Heart left ventricle (tissue), 16 donors: ENCODE results near the gene ELMO3. TPM values are rescaled to one million over a fixed set of nuclear protein-coding genes. Genes with fewer than 3 reads are reported as not detected.

Experiments used
- ATAC-seq, 4 donors: fragments of 200-7000 bp; cut with Tn5 transposase; one replicate each; pipeline ENCODE4 v1.9.1; 2020 to 2022; ENCODE audit warnings: moderate library complexity in 4 of 4, mild to moderate bottlenecking in 3 of 4, moderate number of reproducible peaks in 1 of 4
- DNase-seq, 5 donors: peaks; one replicate each; pipeline ENCODE4 v3.0.0-alpha.2; 2020
- H3K27ac ChIP-seq, 12 donors: fragments of 200-600 bp; sonication (generic) in 4 of 12; one replicate each; pipeline versions ENCODE4 v1.5.0 to v1.8.0; 2016 to 2022; ENCODE audit warnings: mild to moderate bottlenecking in 2 of 12
- H3K27me3 ChIP-seq, 9 donors: fragments of 200-600 bp; sonication (generic) in 2 of 9; one replicate each; pipeline versions ENCODE4 v1.5.1 to v1.8.0; 2016 to 2022; ENCODE audit warnings: mild to moderate bottlenecking in 3 of 9
- H3K36me3 ChIP-seq, 9 donors: fragments of 200-600 bp; sonication (generic) in 2 of 9; one replicate each; pipeline versions ENCODE4 v1.5.0 to v1.8.0; 2018 to 2022; ENCODE audit warnings: mild to moderate bottlenecking in 2 of 9
- H3K4me1 ChIP-seq, 12 donors: fragments of 200-600 bp; sonication (generic) in 4 of 12; one replicate each; pipeline versions ENCODE4 v1.5.0 to v1.8.0; 2016 to 2022; ENCODE audit warnings: mild to moderate bottlenecking in 3 of 12
- H3K4me3 ChIP-seq, 12 donors: fragments of 200-600 bp; sonication (generic) in 4 of 12; one replicate each; pipeline versions ENCODE4 v1.5.0 to v1.8.0; 2017 to 2022; ENCODE audit warnings: mild to moderate bottlenecking in 9 of 12, moderate library complexity in 4 of 12
- H3K9me3 ChIP-seq, 12 donors: fragments of 200-600 bp; sonication (generic) in 4 of 12; one replicate each; pipeline versions ENCODE4 v1.5.0 to v1.8.0; 2016 to 2022; ENCODE audit warnings: mild to moderate bottlenecking in 1 of 12
- POLR2A ChIP-seq, 2 donors: fragments of 450-650 bp; IDR thresholded peaks; one replicate each; pipeline ENCODE4 v1.6.1; 2017; ENCODE audit warnings: antibody characterized with exemption in 2 of 2, mild to moderate bottlenecking in 2 of 2, moderate library complexity in 2 of 2
- WGBS, 4 donors: extraction: QIAGEN DNeasy Blood & Tissue Kit in 2 of 4; methylation state at CpG; one replicate each; pipeline versions ENCODE4 v1.1.5 to v1.1.7; 2013 to 2018; 5-methylcytosine and 5-hydroxymethylcytosine counted together
- intact Hi-C, 10 donors: fragments of 100-400 bp; cut with DNase I; formaldehyde crosslinking; loops; one replicate each; pipeline versions ENCODE4 v1.11.1 to v1.14.2; 2022
- polyA plus RNA-seq, 2 donors: library from polyadenylated mRNA; stranded (reverse); fragments of 200-250 nt; gene quantifications; one replicate each; pipeline ENCODE4 v1.2.3, GENCODE V29; 2013
- total RNA-seq, 9 donors: library from RNA; depleted of rRNA in 2 of 9; stranded (reverse); fragments of >200 nt in 2 of 9; fragmentation: NEBNext Ultra II Directional in 3 of 9; extraction: Animal tissue kit (Norgen Biotek cat#: 25700) in 3 of 9; gene quantifications; one replicate each; pipeline versions ENCODE4 v1.1.0 to v1.2.4, GENCODE V29; 2016 to 2023
- TF ChIP-seq, protein P1 (sequence below), 12 donors: fragments of 200-600 bp; sonication (generic) in 4 of 12; IDR thresholded peaks; one replicate each; pipeline versions ENCODE4 v1.5.0 to v1.8.0; 2018 to 2022; ENCODE audit warnings: antibody characterized with exemption in 12 of 12, mild to moderate bottlenecking in 5 of 12
- donor health status: ischemic (EF 13 %, LVEDD 7.1; RV severe dilation, severe dysfunction).
- donor health status: healthy with polysubstance abuse.
- donor health status: DM: no; HTN: yes; CAD: no.
- donor health status: DM: no; HTN: no; CAD: no.
- donor health status: ischemic (EF 25% LVEDD 6.9; RV normal size, moderate dysfunction).
- donor health status: ischemic (EF 25% LVEDD 5.7; RV mildly dilated, moderate dysfunction).
- donor health status: healthy.
- donor health status: DM: yes; HTN: yes; CAD: no.
- donor health status: ischemic (EF 35%, LVEDD 5.7; RV mildly dilated, moderate dysfunction).
- donor health status: nonischemic (EF 11% LVEDD 7.7; RV severe dilation, severe dysfunction).
- donor health status: DM: yes; HTN: yes; CAD: no.
- donor health status: PGD.
- donor health status: ischemic (EF 29% LVEDD 5.4; RV normal size, mild dysfunction).
- donor health status: nonischemic (EF 23%, LVEDD 6.1; RV moderate dilation, normal function).

ELMO3 gene
- total and polyA plus RNA-seq, 11 donors: 0.32 to 1.8 (median 0.68) TPM

- Histone ChIP-seq H3K27me3 (peaks cover 0 to 64% (median 7%) of the 10 kb centered on the region in 9 donors), H3K4me1 (peaks cover 0 to 68% (median 53%) of the 10 kb centered on the region in 12 donors), H3K36me3 (no peaks in the 10 kb centered on the region), H3K27ac (peak within 1 kb of the TSS; percentile 60 to 86 (median 78)), H3K4me3 (peak within 1 kb of the TSS; percentile 10 to 63 (median 50)), H3K9me3 (no peaks in the 10 kb centered on the region)
- DNase-seq: peak; percentile 71 to 84 (median 73)
- 2 to 3% (median 3%) methylated on average over 19 to 41 of the region's 41 CpGs for WGBS, 4 donors
- TF ChIP-seq, protein P1, sequence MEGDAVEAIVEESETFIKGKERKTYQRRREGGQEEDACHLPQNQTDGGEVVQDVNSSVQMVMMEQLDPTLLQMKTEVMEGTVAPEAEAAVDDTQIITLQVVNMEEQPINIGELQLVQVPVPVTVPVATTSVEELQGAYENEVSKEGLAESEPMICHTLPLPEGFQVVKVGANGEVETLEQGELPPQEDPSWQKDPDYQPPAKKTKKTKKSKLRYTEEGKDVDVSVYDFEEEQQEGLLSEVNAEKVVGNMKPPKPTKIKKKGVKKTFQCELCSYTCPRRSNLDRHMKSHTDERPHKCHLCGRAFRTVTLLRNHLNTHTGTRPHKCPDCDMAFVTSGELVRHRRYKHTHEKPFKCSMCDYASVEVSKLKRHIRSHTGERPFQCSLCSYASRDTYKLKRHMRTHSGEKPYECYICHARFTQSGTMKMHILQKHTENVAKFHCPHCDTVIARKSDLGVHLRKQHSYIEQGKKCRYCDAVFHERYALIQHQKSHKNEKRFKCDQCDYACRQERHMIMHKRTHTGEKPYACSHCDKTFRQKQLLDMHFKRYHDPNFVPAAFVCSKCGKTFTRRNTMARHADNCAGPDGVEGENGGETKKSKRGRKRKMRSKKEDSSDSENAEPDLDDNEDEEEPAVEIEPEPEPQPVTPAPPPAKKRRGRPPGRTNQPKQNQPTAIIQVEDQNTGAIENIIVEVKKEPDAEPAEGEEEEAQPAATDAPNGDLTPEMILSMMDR (IDR thresholded peaks at IDR 0.05): no peak
- TF ChIP-seq POLR2A (IDR thresholded peaks at IDR 0.05): peak in 1 of 2 donors; percentile 59
- ATAC-seq: peak; percentile 16 to 48 (median 39)
- intact Hi-C loops: no loop called here
Measured at GRCh38 chr16:67164599-67165061, 34.3 kb upstream of the ELMO3 start, which contains the start of gene HSF4. Gene HSF4 (plus strand): TSS chr16:67164745. CDS start chr16:67164812, 67 bp downstream.

- H3K36me3 ChIP-seq: no peaks in the 10 kb centered on the region
- peaks cover 0 to 64% (median 7%) of the 10 kb centered on the region in 9 donors for H3K27me3 ChIP-seq
- DNase-seq (peak in 1 of 5 donors; percentile 53), ATAC-seq (no peak)
- TF ChIP-seq, protein P1 (IDR thresholded peaks at IDR 0.05): no peak
- TF ChIP-seq POLR2A (IDR thresholded peaks at IDR 0.05): no peak
- H3K4me3 ChIP-seq: peak overlapping the region in 10 of 12 donors; percentile 13 to 63 (median 52)
- H3K27ac ChIP-seq: peak overlapping the region in 10 of 12 donors; percentile 47 to 86 (median 74)
- WGBS, 4 donors: 21 to 41% (median 31%) methylated on average over 55 to 85 of the region's 85 CpGs
- intact Hi-C loops: no loop called here
- H3K9me3 ChIP-seq: no peaks in the 10 kb centered on the region
- peaks cover 0 to 69% (median 58%) of the 10 kb centered on the region in 12 donors for H3K4me1 ChIP-seq
Measured at GRCh38 chr16:67165121-67166078, 33.5 kb upstream of the ELMO3 start.

GRCh38 chr16:67166110-67166547 lies 32.8 kb upstream of the ELMO3 start:
- intact Hi-C loops: no loop called here
- no peaks in the 10 kb centered on the region for H3K9me3 ChIP-seq
- ATAC-seq (no peak), DNase-seq (no peak)
- H3K27ac ChIP-seq: no peak overlapping the region
- peaks cover 0 to 64% (median 7%) of the 10 kb centered on the region in 9 donors for H3K27me3 ChIP-seq
- 46 to 61% (median 53%) methylated on average over 12 to 18 of the region's 18 CpGs for WGBS, 4 donors
- no peak overlapping the region for H3K4me3 ChIP-seq
- H3K36me3 ChIP-seq: no peaks in the 10 kb centered on the region
- H3K4me1 ChIP-seq: peaks cover 0 to 71% (median 58%) of the 10 kb centered on the region in 12 donors
- TF ChIP-seq POLR2A (IDR thresholded peaks at IDR 0.05): no peak
- TF ChIP-seq, protein P1 (IDR thresholded peaks at IDR 0.05): no peak
